ENCODE data around the gene HERC5.
"Not testable (repeated sequence)": the region's sequence is repeated elsewhere in the genome, so short reads cannot be mapped to it uniquely, and the experiment has no call there.

Gene HERC5

DNA sequence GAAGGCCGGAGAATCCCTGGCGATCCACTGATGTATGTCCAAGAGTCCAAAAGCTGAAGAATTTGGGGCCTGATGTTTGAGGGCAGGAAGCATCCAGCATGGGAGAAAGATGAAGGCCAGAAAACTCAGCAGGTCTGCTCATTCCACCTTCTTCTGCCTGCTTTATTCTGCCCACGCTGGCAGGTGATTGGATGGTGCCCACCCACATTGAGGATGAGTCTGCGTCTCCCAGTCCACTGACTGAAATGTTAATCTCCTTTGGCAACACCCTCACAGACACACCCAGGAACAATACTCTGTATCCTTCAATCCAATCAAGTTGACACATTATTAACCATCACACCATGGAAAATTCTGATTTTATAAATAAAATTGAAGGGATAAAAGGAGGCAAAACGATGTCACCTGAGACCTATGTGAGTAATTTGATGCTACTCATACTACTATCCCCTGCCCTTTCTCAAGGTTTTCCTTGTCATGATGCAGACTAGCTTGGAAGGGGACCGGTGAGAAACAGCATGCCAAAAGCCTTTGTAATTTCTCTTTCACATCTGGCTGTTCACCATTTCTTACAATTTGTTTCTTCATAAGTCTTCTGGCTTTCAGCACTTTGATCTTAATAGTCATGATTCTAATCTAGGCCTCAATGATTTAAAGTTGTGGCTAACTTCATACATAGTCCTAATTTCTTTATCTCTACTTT, 76.3 kb downstream of the HERC5 start:
- TF ChIP-seq, protein P1, sequence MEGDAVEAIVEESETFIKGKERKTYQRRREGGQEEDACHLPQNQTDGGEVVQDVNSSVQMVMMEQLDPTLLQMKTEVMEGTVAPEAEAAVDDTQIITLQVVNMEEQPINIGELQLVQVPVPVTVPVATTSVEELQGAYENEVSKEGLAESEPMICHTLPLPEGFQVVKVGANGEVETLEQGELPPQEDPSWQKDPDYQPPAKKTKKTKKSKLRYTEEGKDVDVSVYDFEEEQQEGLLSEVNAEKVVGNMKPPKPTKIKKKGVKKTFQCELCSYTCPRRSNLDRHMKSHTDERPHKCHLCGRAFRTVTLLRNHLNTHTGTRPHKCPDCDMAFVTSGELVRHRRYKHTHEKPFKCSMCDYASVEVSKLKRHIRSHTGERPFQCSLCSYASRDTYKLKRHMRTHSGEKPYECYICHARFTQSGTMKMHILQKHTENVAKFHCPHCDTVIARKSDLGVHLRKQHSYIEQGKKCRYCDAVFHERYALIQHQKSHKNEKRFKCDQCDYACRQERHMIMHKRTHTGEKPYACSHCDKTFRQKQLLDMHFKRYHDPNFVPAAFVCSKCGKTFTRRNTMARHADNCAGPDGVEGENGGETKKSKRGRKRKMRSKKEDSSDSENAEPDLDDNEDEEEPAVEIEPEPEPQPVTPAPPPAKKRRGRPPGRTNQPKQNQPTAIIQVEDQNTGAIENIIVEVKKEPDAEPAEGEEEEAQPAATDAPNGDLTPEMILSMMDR (IDR thresholded peaks at IDR 0.05; ENCODE audit: extremely low read depth, missing control alignments), result no peak
- no peak for DNase-seq (ENCODE audit: low spot score)

DNA sequence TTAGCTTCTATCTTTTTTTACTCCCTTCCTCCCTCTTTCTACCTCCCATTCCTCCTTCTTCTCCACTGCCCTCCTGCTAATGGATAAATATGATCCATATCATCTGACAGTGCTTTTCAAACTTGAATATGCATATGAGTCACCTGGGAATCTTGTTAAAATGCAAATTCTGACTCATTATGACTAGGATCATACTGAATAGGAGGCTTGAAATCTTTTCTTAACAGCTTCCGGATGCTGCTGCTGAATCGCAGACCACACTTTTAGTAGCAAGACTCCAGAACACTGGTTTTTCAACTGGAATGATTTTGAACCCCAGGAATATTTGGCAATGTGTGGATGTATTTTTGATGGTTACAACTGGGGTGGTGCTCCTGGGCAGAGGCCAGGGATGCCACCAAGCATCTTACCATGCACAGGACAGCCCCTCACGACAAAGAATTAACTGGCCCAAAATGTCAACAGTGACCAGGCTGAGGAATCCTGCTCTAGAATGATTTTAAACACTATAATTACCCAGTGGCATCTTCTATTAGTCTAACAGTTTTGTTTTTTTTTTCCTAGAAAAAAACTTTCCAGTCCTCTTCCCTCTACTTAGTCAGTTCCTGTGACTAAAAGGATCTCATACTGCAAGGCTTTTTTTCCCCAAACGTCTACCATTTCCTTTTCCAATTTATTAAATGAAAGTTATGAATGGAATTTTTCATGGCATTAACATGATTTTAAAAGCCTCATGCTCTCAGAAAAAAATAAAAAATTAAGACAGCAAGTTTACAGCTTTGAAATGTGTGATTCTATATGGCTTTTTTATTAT, 77.2 kb downstream of the HERC5 start:
- TF ChIP-seq, protein P1 (IDR thresholded peaks at IDR 0.05; ENCODE audit: extremely low read depth, missing control alignments), result no peak
- DNase-seq (ENCODE audit: low spot score), result no peak

DNA sequence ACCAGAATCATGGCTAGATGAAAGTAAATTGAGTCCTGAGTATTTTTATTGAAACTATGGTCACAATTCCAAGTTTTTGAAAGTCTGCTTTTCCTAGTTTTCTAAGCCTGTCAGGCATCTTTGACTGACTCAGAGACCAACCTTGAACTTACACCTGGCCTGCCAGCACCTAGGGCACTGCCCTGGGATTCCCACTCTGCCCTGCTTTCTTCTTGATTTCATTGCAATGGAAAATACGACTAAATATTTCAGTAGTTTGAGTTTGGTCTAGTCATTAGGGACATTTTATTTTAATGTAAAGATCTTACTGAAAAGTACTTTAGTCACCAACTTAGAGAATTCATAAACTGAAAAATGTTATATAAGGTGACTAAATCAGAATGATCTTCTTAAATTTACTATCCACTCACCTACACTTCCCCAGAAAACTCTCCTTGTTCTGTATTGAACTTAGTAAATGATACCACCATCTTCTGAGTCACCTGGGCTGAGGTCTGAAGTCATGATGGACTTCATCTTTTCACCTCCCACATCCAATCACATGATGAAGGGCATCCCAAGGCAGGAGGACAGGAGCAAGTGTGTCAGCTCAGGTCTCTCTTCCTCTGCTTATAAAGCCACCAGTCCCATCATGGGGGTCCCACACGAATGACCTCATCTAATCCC, 78.3 kb downstream of the HERC5 start:
- no peak for DNase-seq (ENCODE audit: low spot score)
- TF ChIP-seq, protein P1 (IDR thresholded peaks at IDR 0.05; ENCODE audit: extremely low read depth, missing control alignments), result no peak

DNA sequence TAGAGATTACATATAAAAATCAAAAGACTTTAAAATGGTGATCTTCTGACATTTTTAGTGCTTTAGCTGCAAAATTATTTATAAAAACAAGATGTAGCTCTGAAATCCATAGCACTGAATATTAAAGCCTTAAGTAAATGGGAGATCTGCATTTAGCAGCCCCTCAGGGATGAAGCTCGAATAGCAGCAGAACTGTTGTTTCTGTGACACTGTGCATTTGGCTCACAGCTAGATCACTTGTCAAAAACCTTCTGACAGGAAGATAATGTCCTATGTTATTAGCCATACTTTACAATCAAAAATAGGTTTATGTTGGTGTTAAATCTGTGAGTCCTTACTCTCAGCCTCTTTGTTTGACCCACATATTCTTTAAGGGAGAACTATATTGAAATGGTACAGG, 80.8 kb downstream of the HERC5 start:
- DNase-seq (ENCODE audit: low spot score), result no peak
- TF ChIP-seq, protein P1 (IDR thresholded peaks at IDR 0.05; ENCODE audit: extremely low read depth, missing control alignments), result no peak

DNA sequence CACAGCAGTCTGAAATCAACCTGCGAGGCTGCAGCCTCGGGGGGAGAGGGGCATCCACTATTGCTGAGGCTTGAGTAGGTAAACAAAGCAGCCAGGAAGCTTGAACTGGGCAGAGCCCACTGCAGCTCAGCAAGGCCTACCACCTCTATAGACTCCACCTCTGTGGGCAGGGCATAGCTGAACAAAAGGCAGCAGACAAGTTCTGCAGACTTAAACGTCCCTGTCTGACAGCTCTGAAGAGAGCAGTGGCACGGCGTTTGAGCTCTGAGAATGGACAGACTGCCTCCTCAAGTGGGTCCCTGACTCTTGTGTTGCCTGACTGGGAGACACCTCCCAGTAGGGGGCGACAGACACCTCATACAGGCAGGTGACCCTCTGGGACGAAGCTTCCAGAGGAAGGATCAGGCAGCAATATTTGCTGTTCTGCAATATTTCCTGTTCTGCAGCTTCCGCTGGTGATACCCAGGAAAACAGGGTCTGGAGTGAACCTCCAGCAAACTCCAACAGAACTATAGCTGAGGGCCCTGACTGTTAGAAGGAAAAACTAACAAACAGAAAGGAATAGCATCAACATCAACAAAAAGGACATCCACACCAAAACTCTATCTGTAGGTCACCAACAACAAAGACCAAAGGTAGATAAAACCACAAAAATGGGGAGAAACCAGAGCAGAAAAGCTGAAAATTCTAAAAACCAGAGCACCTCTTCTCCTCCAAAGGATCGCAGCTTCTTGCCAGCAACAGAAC, 82.6 kb downstream of the HERC5 start:
- DNase-seq (ENCODE audit: low spot score), result not testable (repeated sequence)
- TF ChIP-seq, protein P1 (IDR thresholded peaks at IDR 0.05; ENCODE audit: extremely low read depth, missing control alignments), result peak; percentile 79

DNA sequence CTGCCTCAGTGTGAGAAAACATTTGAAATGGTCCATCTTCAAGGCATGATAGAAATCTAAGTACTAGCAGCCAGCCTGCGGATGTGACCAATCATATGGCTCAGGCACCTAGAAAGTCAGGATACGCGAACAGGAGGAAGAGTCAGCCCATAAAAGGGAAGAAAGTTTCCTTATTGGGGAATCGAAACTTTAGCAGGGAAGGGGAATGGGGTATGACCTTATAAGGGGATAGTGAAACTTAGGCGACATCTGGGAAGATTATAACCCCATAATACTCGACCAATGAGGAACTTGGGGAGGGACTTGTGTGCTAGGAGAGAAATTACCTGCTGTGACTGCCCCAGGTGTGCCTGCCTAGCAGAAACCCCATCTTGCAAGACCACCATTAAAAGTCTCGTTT, 92.9 kb downstream of the HERC5 start:
- DNase-seq (ENCODE audit: low spot score), result no peak
- TF ChIP-seq, protein P1 (IDR thresholded peaks at IDR 0.05; ENCODE audit: extremely low read depth, missing control alignments), result no peak

All from GM20000 (cell line).